K562 (cell line): ENCODE results near the gene MYO18A. TPM values are rescaled to one million over a fixed set of nuclear protein-coding genes. Genes with fewer than 3 reads are reported as not detected.

Source experiments
- polyA plus RNA-seq, 8 experiments: library from polyadenylated mRNA; depleted of rRNA in 4 of 8; stranded (reverse) in 5 of 8; unstranded in 3 of 8; fragments of >200 nt; fragmentation: Nextera tagmentation in 2 of 8; fragmentation: Illumina TruSeq in 1 of 8; extraction: Ambion mirVana in 2 of 8; extraction: Trizol in 1 of 8; gene quantifications; 2 replicates each; pipeline versions ENCODE4 v1.2.1 to v1.2.3, GENCODE V29; 2011 to 2014; ENCODE audit warnings: inconsistent platforms in 1 of 8, missing spikeins in 1 of 8
- total RNA-seq, 7 experiments: library from RNA; depleted of rRNA in 6 of 7; stranded (reverse); fragments of >200 nt in 6 of 7; fragmentation: Illumina TruSeq in 2 of 7; extraction: Trizol in 2 of 7; gene quantifications; 2 replicates each; pipeline versions ENCODE4 v1.2.1 to v1.2.3, GENCODE V29; 2011 to 2021; ENCODE audit warnings: low replicate concordance in 1 of 7
- TF ChIP-seq, protein P1 (sequence below), 2 experiments: fragments of 450-650 bp; formaldehyde crosslinking in 1 of 2; IDR thresholded peaks; 2 replicates each; pipeline versions ENCODE4 v1.4.0 to v1.6.1; 2014 to 2020; ENCODE audit warnings: mild to moderate bottlenecking in 2 of 2, borderline replicate concordance in 1 of 2, low read depth in 1 of 2

Gene MYO18A
- total and polyA plus RNA-seq, 9 of the 15 experiments (the other 6 are each of a cell fraction or from before 2014, with no cell fraction given) = 2.5 to 65.4 (median 17.1) TPM

DNA sequence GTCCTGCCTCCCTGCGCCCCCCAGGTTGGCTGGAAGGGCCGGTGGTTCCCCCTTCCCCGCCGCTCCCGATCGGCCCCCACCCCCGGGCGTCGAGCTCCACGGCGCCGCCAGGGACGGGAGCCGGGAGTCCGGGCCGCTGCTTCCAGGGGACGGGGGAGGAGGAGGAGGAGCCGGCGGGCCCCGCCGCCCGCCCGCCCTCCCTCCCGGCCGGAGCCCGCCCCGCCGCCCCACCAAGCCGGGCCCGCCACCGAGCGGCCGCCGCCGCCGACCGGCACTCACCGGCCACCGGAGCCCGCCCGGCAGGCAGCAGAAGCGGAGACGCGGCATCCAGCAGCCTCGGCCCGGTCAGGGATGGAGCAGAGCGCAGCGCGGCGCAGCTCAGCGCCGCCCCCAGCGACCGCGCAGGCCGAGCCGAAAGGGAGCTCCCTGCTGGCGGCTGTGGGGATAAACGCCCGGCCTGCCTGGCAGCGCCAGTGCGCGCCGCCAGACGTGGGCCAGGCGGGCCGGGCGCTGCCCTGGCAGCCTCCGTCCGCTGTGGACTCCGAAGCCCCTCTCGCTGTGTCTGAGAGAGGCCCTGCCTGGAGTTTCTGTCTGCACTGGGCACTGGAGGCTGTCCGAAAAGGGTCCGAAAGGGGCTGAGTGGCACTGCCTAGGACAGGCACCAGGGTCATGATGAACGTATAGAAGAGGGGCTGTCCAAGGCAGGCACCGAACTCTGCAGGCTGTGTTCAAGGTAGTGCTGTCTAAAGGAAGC, at the start of gene MYO18A (continued):
- TF ChIP-seq, protein P1, sequence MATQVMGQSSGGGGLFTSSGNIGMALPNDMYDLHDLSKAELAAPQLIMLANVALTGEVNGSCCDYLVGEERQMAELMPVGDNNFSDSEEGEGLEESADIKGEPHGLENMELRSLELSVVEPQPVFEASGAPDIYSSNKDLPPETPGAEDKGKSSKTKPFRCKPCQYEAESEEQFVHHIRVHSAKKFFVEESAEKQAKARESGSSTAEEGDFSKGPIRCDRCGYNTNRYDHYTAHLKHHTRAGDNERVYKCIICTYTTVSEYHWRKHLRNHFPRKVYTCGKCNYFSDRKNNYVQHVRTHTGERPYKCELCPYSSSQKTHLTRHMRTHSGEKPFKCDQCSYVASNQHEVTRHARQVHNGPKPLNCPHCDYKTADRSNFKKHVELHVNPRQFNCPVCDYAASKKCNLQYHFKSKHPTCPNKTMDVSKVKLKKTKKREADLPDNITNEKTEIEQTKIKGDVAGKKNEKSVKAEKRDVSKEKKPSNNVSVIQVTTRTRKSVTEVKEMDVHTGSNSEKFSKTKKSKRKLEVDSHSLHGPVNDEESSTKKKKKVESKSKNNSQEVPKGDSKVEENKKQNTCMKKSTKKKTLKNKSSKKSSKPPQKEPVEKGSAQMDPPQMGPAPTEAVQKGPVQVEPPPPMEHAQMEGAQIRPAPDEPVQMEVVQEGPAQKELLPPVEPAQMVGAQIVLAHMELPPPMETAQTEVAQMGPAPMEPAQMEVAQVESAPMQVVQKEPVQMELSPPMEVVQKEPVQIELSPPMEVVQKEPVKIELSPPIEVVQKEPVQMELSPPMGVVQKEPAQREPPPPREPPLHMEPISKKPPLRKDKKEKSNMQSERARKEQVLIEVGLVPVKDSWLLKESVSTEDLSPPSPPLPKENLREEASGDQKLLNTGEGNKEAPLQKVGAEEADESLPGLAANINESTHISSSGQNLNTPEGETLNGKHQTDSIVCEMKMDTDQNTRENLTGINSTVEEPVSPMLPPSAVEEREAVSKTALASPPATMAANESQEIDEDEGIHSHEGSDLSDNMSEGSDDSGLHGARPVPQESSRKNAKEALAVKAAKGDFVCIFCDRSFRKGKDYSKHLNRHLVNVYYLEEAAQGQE (IDR thresholded peaks at IDR 0.05; ENCODE audit: borderline replicate concordance) = peak; percentile 81
- TF ChIP-seq, protein P1 (CRISPR knock-in tag; IDR thresholded peaks at IDR 0.05; ENCODE audit: low read depth) = no peak
- TF ChIP-seq, all 486 proteins: peak for 52
